ENCODE results near the gene SAMD4A. TPM values are rescaled to one million over a fixed set of nuclear protein-coding genes. Genes with fewer than 3 reads are reported as not detected.

Gene SAMD4A
- polyA plus RNA-seq, 12 donors, result 47.4 to 74.9 (median 63.3) TPM; not detected in 1

DNA sequence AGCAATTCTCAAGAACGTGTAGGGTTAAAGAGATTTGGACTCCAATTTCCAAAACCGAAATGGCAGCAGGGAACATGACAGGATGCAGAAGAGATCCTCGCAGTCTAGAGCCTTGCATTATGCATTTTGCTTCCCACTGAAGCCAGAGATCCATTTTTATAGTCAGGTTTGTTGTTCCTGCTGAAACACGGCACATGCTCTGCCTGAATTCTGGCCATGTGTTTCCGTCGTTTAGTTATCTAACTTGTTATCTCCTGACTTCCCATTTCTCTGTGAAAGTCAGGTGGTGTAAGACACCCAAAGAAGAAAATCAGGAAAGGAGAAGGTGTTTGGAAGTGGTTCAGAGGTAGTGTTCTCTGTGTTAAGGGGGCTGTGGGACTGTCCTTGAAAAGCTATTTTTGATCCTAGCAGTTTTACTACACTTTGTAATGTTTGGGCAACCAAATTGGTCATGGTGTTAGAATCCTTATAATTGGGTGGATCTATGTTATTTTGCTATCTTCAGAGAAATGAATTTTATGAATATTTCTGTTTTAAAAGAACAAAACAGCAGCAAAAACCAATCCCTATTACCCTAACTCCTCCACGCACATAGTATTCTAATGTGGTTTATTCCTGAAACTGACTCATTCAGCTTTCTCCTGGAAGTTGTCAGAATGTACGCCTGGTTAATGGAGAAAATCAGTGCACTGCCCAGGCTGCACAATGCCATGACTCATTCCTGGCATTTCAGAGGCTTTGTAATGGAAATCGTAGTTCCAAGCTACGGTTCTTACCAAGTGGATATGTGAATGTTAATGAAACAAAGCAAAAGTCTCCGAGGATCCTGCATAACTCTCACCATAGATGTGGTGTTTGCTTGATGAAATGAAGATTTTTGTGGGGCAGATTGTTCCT, 110.1 kb downstream of the SAMD4A start:
- DNase-seq, result no peak

DNA sequence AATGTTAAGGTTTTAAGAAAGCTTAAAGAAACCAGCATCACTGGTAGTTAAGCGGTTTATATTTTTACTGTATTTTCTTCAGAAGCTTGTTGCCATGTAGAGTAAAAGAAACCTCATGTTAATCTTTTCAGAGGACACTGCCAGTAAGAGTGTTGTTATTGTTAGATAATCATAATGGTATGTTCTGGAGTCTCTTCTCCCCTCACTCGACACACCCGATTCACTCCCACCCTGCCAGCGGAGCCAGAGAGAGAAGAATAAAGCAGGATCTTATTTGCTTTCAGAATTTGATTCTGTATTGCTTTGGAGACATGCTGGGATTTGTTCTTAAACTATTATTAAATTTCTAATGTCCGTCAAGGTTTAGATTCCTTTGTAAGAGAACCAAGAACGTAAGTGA, 113.7 kb downstream of the SAMD4A start:
- no peak for DNase-seq

DNA sequence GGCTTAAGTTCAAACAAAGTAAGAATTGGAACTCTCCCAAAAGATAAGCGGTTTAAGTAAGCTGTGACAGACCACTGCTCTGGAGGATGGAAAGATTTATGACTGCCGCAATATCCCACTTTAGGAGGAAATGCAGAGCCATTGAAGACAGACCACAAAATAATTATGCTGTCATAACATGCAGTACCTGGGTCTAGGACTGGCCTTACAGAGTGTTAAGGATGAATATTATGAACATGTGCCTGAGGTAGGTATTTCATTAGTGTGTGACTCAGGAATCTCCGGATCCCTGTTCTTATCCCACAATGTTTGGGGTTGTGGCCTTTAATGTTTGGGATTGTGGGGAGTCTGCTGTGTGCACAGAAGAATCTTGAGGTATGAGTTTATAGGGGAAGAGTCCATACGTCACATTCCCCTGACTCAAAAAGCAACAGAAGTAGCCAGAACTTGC, 114.9 kb downstream of the SAMD4A start:
- no peak for DNase-seq

DNA sequence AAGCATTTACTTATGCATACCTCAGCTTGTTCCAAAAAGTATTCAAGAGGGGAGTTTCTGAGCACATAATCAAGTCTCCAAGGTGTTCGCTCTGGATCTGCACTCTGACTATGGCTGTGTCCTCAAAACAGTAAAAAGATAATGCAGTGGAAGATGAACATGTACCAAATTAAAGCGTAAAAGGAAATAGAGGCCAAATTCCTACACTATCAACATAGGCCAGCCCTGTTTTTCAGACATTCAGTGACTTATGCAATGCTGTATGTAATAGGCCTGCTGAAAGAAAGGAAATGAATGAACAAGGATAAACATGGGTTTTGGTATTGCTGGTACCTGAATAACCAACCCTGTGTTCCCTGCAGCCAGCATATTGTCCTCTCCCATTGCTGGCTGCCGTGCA, 115.7 kb downstream of the SAMD4A start:
- DNase-seq, result no peak

DNA sequence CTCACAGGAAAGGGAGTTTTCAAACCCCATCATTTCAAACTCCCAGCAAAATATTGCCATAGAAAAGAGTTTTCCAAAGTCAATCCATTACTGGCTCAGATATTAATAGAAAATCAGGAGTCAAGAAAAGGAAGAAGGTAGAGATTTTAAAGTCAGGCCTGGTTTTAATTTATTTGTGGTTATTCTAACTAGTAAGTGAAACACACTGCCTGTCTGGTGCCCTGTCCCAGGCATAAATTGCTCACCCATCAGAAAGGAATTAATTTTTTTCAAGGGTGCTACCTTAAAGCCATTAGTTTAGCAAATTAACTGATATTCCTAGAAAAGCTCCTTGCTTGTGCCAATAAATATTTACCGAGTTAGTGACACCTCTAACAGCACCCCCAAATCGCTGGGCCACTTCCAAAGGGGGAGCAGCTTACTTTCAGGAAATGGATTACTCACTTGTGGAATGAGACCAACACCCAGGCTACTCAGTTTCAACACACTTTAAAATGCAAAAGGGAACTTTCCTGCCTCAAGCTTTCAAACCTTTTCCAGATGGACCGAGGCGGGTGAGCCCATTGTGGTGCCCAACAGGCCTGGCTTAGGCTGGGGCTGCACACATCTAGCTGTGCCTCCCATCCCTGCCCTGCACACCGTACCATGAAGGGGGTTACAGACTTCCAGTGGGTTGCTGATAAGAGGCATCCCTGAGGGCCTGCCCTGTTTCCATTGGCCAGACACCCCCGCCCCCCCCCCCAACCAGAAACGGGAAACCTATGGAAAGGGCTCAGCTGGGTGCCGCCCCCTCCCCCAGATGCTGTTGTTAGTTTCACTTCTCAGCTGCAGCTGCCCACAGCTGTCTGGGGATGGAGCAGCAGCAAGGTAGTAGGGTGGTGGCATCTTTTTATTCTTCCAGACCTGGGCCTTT, 117.2 kb downstream of the SAMD4A start:
- DNase-seq, result no peak

DNA sequence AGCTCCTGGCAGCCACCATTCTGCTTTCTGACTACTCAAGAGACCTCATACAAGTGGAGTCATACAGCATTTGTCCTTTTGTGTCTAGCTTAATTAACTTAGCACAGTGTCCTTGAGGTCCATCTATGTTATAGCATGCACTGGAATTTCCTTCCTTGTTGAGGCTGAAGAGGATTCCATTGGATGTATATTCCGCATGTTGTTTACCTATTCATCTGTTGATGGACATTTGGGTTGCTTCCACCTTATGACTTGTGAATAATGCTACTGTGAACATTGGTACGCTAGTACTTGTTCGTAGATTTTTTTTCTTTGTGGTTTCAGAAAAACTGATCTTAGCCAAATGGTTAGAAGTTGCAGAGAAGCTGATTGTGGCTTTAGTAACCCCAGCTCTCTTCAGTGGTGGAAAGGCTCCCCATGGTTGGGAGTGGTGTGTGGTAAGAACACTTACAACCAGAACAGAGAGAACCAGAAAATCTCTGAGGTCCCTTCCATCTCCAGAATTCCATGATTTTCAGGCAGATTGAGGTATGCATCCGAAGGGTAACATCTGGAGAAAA, 118.4 kb downstream of the SAMD4A start:
- DNase-seq, result no peak

DNA sequence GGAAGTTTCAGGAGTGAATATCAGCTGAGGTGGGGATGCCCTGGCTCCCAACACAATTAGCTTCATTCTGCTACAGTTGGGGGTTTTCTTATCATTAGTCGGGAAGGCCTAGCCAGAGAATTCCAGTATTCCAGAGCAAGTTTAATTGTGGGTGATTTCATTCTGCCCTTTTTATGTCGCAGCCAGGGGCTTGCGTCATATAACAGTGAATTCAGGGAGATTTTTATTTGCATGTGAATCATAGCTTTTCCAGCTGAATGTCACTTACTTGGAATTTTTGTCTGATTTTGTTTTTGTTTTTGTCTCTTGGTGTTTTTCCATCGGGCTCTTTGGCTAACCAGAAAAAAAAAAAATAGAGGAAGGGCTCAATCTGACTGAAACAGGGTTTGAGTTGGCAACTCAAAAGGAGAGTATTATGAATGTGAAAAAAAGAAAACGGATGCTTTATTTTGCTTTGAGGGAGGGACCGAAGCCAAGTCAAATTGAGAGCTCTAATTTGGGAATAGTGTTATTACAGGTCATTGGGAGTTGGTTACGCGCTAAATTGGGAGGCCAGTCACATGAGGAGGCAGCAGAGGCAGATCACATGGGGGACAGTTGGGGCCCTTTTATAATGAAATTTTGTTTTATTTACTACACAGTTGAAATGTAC, 119.4 kb downstream of the SAMD4A start:
- peak; percentile 46 for DNase-seq

DNA sequence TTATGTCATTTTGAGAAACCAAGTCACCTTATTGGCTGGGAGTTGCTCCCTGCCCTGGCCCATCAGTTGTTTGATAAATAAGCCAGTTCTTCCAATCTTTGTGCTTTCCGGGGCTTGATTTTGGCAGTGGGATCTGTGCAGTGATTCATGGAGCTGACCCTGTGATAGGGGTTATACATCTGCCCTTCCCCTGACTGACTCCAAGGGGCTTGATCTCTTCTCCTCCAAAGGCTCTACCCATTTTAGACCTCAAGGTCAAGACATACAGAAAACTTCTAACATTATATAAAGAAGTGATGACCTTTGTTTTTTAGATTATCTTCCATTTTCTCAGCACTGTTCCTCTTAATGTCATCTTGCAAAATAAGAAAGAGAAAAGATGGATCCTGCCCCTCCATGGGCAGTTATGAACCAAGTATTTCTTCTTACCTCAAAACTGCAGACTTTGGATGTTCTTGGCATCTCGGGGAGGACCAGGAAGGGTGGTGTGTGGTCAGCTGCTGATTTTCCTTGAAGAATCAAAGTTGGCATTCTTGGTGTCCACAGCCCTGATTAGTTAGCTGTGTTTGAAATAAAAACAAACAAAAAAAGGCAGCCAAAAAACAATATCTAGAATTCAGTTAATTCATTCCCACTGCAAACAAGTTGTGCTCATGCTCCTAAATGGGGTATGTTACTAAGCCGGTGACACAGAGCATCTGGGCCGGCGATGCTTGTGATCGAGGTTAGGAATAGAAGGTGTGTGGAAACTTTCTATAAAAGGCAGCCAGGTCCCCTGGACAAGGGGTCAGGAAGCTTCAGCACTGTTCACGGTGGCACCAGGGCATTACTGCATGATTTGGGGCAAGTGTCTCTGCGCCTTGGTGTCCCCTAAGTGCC, 120.2 kb downstream of the SAMD4A start:
- DNase-seq, result no peak

DNA sequence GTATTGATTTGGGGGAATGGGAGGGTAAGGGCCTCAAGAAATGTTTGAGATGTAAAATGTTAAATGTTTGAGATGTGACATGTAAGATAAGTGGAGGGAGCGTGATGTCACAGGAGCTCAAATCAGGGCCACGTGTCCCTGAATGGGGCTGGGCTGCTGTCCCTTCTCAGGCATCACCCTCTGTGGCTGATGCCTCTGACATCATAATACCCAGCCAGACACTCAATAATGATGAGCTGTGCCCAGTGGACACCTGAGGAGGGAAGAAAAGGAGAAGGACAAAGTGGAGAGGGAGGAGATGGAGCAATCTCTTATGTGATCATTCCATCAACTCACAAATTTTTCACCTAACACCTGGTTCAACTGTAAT, 120.8 kb downstream of the SAMD4A start:
- DNase-seq, result no peak

DNA sequence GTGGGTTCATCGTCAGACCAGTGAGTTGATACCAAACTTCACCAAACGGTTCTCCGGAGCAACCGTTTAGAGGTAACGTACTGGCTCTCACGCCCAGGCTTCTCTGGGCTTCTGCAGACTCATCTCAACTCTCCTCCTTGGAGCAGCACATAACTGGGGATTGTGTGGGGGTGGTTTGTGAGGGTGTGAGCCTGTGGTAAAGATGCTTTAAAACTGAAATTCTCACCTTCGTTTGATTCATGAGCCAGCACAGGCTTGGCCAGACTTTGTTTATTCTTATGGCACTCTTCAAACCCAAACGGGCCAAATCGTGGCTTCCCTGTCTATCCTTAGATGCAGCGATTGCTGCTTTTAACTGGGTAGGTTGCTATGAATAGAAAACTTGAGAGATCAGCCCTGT, 121.3 kb downstream of the SAMD4A start:
- no peak for DNase-seq

DNA sequence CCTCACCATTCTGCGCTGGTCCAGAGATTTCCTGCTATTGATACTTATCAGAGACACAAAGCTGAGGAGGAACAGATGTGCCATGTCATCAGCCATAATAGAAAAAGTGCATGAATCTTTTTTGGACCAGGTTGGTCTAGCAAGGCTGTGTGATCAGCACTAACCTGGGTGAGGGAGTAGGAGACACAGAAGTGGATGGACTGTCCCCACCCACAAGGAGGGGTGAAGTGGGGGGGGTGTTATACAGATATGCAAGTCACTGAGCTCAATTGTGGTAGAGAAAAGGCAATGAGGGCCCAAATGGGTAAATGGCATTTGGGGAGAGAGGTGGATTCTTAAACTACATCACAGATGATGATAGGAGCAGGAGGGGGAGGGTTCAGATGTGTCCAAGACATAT, 123.0 kb downstream of the SAMD4A start:
- no peak for DNase-seq

DNA sequence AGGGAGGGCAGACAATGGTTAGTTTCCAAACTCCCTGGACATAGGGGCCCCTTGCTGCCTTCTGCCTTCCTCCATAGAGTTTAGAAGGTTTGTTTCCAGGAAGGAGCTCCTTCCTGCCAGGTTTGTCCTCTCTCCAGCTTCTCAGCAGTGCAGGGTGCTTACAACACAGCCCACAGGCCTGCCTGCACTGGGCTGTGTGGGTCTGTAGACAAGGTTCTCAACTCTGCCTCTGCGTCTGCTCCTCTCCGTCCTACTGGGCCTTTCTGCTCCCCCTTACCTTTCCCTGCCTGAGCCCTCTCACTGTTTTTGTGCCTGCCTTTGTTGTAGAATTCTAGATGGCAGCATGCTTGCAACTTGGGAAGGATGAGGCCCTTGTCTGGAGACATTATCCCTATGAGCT, 124.0 kb downstream of the SAMD4A start:
- DNase-seq, result no peak

DNA sequence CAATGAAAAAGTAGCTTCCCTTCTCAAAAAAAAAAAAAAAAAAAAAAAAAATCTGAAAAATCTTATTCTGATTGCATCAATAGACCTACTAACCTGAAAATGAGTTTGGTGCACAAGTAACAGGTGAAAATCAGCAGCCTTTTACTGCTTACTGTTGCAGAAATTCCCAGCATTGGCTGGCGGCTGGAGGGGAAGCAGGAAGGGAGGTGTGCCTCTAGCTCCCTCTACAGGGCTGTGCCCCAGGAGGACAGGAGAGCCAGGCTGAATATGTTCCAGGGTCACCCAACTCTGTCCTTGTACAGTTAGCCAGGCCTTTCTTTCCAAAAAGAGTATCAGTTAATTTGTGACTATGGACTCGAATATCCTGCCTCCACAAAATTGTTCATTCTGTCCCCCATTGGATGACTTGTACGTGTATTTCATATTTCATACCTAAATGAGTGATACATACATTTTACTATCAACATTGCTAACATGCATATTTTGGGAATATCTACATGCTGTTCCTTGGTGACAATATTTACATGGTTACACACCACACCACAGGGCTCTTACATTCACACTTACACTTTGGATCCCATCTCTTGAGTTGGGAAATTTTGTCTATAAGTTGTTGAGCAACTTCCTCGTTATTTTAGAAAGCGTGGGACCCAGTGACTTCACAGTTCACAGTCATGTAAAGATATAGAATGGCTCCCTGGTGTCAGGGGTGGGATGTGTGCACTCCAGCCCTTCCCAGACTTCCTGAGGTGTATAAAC, 124.8 kb downstream of the SAMD4A start:
- no peak for DNase-seq

DNA sequence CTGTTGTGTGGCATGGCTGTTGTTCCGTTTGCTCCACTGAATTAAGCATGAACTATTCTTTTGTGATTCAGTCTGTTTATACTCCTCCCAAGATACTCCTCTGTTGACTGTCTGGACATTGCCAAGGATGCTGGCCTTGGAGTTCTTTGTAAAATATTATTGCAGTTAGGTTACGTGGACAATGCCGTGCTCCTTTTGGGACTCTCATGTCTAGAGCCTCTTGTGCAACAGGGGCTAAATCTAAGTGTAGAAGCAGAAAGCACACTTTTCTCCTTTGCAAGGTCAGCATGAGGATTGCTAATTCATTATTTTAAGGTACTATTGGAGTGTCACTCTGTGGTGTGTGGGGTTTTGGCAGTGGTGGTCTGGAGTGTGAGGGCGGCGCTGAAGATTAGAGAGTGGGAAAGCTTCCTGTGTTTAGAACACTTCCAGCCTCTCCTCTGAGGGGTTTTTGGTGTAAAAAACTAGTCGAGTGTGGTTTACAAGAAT, 125.4 kb downstream of the SAMD4A start:
- no peak for DNase-seq

DNA sequence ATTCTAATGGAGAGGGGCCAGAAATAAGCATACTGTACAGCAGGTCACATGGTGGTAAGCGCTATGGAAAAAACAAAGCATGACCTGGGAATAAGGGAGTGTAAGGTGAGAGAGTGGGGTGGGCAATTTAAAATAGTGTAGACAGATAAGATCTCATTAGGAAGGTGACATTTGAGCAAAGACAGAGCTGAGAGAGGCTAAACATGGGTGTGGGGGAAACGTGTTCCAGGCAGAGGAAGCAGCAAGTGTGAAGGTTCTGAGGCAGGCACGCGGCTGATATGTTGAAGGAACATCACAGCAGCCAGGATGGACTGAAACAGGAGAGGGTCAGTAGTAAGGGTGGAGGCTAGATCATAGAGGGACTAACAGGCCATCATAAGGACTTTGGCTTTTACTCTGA, 126.8 kb downstream of the SAMD4A start:
- no peak for DNase-seq

DNA sequence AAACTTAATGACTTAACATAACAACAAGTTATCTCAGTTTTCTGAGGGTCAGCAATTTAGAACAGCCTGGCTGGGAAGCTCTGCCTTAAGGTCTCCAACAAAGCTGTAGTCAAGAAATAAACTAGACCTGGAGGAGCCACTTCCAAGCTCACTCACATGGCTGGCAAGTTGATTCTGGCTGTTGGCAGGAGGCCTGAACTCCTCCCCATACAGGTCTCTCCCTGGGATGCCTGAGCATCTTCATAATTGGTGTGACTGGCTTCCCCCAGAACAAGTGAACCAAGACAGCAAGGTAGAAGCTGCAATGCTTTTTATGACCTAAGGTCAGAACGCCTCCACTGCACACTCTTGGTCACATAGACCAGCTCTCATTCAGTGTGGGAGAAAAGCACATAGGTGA, 128.3 kb downstream of the SAMD4A start:
- DNase-seq, result no peak

DNA sequence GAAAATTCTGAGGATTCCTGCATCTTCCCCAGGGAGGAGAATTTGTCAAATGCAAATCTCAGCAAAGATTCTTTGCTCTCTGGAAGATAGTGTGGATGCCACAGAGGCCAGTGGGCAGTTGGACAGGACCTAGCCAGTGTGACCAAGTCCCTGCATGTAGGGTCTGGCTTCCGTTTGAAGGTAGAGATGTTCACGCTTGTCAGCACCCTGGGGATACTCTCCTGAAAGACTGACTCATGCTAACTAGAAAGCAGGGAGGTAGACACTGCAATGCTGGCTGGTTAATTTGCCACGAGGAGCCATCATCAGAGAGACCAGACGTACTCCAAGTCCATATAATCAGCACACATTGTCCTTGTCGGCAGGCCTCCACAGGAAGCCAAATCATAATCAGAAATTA, 130.1 kb downstream of the SAMD4A start:
- no peak for DNase-seq

DNA sequence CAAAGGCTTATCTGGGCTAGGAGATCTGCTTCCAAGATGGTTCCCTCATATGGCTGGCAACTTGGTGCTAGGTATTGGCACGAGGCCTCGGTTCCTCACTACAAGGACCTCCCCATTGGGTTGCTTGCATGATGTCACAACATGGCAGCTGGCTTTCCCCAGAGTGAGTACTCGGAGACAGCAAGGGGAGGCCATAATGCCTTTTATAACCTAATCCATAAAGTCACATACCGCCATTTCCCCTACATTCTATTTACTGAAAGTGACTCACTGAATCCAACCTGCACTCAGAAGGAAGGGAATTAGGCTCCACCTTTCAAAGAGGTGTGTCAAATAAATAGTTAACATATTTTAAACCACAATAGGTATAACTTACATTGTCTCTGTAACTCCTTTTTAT, 130.9 kb downstream of the SAMD4A start:
- DNase-seq, result no peak

DNA sequence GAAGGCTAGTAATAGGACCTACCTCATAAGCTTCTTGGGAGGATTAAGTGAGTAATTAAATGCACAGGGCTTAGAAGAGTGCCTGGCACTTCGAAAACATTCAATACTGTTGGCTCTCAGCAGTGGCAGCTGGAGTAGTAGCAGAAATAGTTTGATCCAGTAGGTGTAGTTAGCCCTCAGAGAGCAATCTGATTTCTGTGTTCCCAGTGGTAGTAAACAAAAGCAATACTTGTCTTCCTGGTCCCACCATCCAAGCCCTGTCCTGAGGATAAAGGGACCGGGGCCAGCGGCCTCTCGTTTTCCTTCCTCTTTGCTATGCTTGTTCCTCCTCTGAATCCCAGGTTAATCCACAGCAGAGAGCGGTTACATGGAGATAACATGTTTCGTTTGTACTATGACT, 131.6 kb downstream of the SAMD4A start:
- no peak for DNase-seq

DNA sequence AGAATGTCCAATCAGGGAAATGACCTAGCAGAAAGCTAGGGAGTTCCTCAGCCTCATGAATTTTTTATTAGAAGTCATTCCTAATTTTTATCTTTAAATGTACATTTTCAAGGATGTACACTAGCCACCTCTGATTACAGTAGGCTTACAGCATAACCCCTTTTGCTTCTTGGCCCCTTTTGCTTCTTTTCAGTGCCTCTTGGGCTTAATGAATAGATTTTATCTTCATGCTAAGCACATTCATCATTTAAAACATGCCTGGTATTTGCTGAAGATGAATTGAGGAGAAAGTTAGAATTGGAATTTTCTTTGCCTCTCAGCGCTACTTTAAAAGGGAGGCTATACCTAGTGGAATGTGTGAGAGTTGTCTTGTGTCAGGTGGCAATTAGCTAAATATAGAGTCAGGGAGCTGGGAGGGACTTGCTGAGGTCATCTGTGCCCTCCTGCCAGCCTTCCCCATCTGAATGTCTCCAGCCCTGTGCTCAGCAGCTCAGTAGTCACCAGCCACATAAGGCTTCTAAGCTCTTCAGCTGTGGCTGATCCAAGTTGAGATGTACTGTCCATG, 132.1 kb downstream of the SAMD4A start:
- DNase-seq, result no peak

Data from muscle of arm (tissue), 12 donors.